Fibroblast of pulmonary artery (primary cell): ENCODE results near the gene DLG1.

Experiments
- DNase-seq: peaks from one replicate; pipeline ENCODE4 v3.0.0-alpha.2; 2010; ENCODE audit warnings: low read depth
- H3K4me3 ChIP-seq: replicated peaks from 2 replicates; pipeline ENCODE4 v1.5.1; 2011; ENCODE audit warnings: low read depth, mild to moderate bottlenecking, control low read depth, low read length, moderate library complexity
- CTCF ChIP-seq: IDR thresholded peaks from 2 replicates; pipeline ENCODE4 v1.5.1; 2011; ENCODE audit warnings: mild to moderate bottlenecking, control low read depth, low read length, inconsistent platforms; ENCODE audit errors: missing control alignments

The DLG1 gene

DNA sequence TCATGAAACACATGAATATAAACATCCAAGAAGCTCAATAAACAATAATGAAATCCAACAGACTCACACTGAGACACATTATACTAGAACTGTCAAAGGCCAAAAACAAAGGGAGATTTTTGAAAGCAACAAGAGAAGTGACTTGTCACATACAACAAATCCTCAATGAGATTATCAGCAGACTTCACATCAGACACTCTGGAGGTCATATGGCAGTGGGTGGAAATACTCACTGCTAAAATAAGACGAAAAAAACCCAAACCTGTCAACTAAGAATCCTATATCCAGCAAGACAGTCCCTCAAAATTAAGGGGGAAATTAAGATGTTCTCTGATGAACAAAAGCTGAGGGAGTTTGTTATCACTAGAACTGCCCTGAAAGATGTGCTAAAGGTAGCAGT lies 143.4 kb downstream of the DLG1 start:
- H3K4me3 ChIP-seq: no peak overlapping the region
- TF ChIP-seq CTCF: no peak
- DNase-seq: no peak

DNA sequence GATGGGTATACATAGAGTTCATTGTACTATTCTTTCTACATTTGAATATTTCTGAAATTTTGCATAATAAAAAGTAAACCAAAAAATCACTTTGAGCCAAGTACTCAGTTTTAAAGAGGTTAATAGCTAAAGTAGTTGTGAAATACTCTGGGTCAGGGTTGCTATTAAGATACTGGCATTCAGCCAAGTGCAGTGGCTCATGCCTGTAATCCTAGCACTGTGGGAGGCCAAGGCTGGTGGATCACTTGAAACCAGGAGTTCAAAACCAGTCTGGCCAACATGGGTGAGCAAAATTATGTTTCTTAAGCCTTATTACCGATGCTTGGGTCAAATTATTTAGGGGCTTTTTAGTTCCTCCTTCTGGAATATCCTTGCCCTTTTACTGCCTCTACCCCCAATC lies 146.8 kb downstream of the DLG1 start:
- peak; percentile 83 for DNase-seq
- H3K4me3 ChIP-seq: no peak overlapping the region
- no peak for TF ChIP-seq CTCF

GRCh38 chr3:197149528-197149927 lies 148.9 kb downstream of the DLG1 start:
- DNase-seq: no peak
- TF ChIP-seq CTCF: no peak
- H3K4me3 ChIP-seq: no peak overlapping the region

DNA sequence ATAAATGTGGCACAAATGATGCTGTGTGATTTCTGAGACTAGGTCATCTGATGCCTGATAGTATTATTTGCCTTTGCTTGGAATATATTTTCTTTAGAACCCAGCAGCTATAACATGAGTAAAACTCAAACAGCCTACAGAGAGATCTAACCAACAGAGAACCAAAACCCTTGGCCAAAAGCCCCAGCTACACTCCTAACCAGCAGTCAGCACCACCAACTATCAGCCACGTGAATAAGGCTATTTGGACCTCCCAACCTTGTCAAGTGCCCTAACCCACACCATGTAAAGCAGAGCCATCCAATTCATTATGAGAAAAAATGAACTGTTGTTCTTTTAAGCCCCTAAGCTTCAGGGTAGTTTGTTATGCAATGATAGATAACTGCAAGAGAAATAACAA lies 154.2 kb downstream of the DLG1 start:
- no peak for TF ChIP-seq CTCF
- H3K4me3 ChIP-seq: no peak overlapping the region
- DNase-seq: no peak

- no peak overlapping the region for H3K4me3 ChIP-seq
- DNase-seq: no peak
- no peak for TF ChIP-seq CTCF
Measured at GRCh38 chr3:197139586-197139985, 158.8 kb downstream of the DLG1 start.

GRCh38 chr3:197137751-197138150 lies 160.7 kb downstream of the DLG1 start:
- TF ChIP-seq CTCF: no peak
- DNase-seq: no peak
- no peak overlapping the region for H3K4me3 ChIP-seq

DNA sequence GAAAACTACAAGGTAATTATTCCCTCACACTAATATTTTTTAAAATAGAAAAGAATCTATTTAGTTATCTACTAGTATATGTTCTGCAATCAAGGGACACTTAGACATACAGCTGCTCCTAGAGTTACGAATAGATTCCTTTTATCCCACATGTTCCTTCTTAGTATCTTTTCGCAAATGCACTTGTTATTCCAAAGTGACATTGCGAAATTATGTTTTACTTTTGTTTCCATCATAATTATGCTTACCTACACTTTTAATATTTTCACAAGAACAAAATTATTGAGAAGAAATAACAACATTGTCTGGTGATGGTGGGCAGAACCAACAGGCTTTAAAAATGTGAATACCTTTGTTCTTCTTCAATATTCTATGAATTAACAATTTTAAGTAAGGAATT lies 161.7 kb downstream of the DLG1 start:
- no peak overlapping the region for H3K4me3 ChIP-seq
- no peak for DNase-seq
- TF ChIP-seq CTCF: no peak
